SK-N-SH treated with all-trans-retinoic acid at 6 μM for 48 hours (cell line): ENCODE data around the gene LIN52.

Experiments
- ATAC-seq: fragments of 200-7000 bp; cut with Tn5 transposase; 3 replicates; pipeline ENCODE4 v1.9.1; 2020; ENCODE audit warnings: mild to moderate bottlenecking, moderate library complexity
- ARNTL ChIP-seq: fragments of 450-650 bp; formaldehyde crosslinking; IDR thresholded peaks from 2 replicates; pipeline ENCODE4 v1.5.0; 2020; ENCODE audit warnings: low read depth, mild to moderate bottlenecking, moderate library complexity, borderline replicate concordance
- BACH2 ChIP-seq: fragments of 250-450 bp; sonication (Bioruptor Pico); IDR thresholded peaks from 2 replicates; pipeline ENCODE4 v1.9.0; 2021; ENCODE audit warnings: mild to moderate bottlenecking, borderline replicate concordance
- CSDC2 ChIP-seq: fragments of 250-450 bp; sonication (Bioruptor Pico); IDR thresholded peaks from 2 replicates; pipeline ENCODE4 v1.5.0; 2020; ENCODE audit warnings: mild to moderate bottlenecking, moderate library complexity
- CSRNP3 ChIP-seq: fragments of 250-450 bp; sonication (Bioruptor Pico); IDR thresholded peaks from 2 replicates; pipeline ENCODE4 v1.5.1; 2021; ENCODE audit warnings: mild to moderate bottlenecking, moderate library complexity
- ESRRG ChIP-seq: fragments of 250-450 bp; sonication (Bioruptor Pico); IDR thresholded peaks from 2 replicates; pipeline ENCODE4 v1.6.1; 2021; ENCODE audit warnings: mild to moderate bottlenecking
- GLIS3 ChIP-seq: fragments of 250-450 bp; sonication (Bioruptor Pico); IDR thresholded peaks from 2 replicates; pipeline ENCODE4 v1.5.0; 2020; ENCODE audit warnings: mild to moderate bottlenecking, moderate library complexity
- ISL1 ChIP-seq: fragments of 250-450 bp; sonication (Bioruptor Pico); IDR thresholded peaks from 2 replicates; pipeline ENCODE4 v2.1.2; 2022; ENCODE audit warnings: mild to moderate bottlenecking, moderate library complexity
- OSR1 ChIP-seq: fragments of 250-450 bp; sonication (Bioruptor Pico); IDR thresholded peaks from 2 replicates; pipeline ENCODE4 v1.8.0; 2022; ENCODE audit warnings: moderate library complexity, mild to moderate bottlenecking, inconsistent platforms
- PPARA ChIP-seq: fragments of 250-450 bp; sonication (Bioruptor Pico); IDR thresholded peaks from 2 replicates; pipeline ENCODE4 v1.5.0; 2020; ENCODE audit warnings: mild to moderate bottlenecking, borderline replicate concordance
- RARB ChIP-seq: fragments of 250-450 bp; sonication (Bioruptor Pico); IDR thresholded peaks from 2 replicates; pipeline ENCODE4 v1.8.0; 2021; ENCODE audit warnings: mild to moderate bottlenecking, moderate library complexity
- SNAI2 ChIP-seq: fragments of 250-450 bp; sonication (Bioruptor Pico); IDR thresholded peaks from 2 replicates; pipeline ENCODE4 v1.5.0; 2020; ENCODE audit warnings: mild to moderate bottlenecking, moderate library complexity
- TCF4 ChIP-seq: fragments of 250-450 bp; sonication (Bioruptor Pico); IDR thresholded peaks from 2 replicates; pipeline ENCODE4 v1.8.0; 2021; ENCODE audit warnings: mild to moderate bottlenecking, moderate library complexity, borderline replicate concordance
- TOX ChIP-seq: fragments of 250-450 bp; sonication (Bioruptor Pico); IDR thresholded peaks from 2 replicates; pipeline ENCODE4 v1.8.0; 2021; ENCODE audit warnings: mild to moderate bottlenecking, moderate library complexity, borderline replicate concordance
- TSHZ2 ChIP-seq: fragments of 250-450 bp; sonication (Bioruptor Pico); IDR thresholded peaks from 2 replicates; pipeline ENCODE4 v1.5.0; 2020; ENCODE audit warnings: mild to moderate bottlenecking, moderate library complexity
- ZC3H10 ChIP-seq: fragments of 250-450 bp; sonication (Bioruptor Pico); IDR thresholded peaks from 2 replicates; pipeline ENCODE4 v1.5.1; 2021; ENCODE audit warnings: mild to moderate bottlenecking, moderate library complexity
- ZFP3 ChIP-seq: fragments of 250-450 bp; sonication (Bioruptor Pico); IDR thresholded peaks from 2 replicates; pipeline ENCODE4 v1.5.0; 2020; ENCODE audit warnings: mild to moderate bottlenecking, moderate library complexity
- ZFP30 ChIP-seq: fragments of 450-650 bp; formaldehyde crosslinking; IDR thresholded peaks from 2 replicates; pipeline ENCODE4 v1.5.0; 2022; ENCODE audit warnings: mild to moderate bottlenecking, moderate library complexity
- ZNF565 ChIP-seq: fragments of 450-650 bp; formaldehyde crosslinking; conservative IDR thresholded peaks from 2 replicates; pipeline ENCODE4 v1.5.0; 2020; ENCODE audit warnings: low read depth, mild to moderate bottlenecking, moderate library complexity
- ZNF70 ChIP-seq: fragments of 450-650 bp; formaldehyde crosslinking; IDR thresholded peaks from 2 replicates; pipeline ENCODE4 v1.5.0; 2020; ENCODE audit warnings: mild to moderate bottlenecking, moderate library complexity
- ZNF8 ChIP-seq: fragments of 450-650 bp; formaldehyde crosslinking; IDR thresholded peaks from 2 replicates; pipeline ENCODE4 v1.5.0; 2020; ENCODE audit warnings: mild to moderate bottlenecking, moderate library complexity
- TF ChIP-seq, protein P1 (sequence below): fragments of 250-450 bp; sonication (Bioruptor Pico); IDR thresholded peaks from 2 replicates; pipeline ENCODE4 v1.8.0; 2021; ENCODE audit warnings: low read depth, mild to moderate bottlenecking, moderate library complexity, borderline replicate concordance
- TF ChIP-seq, protein P2 (sequence below): fragments of 250-450 bp; sonication (Bioruptor Pico); IDR thresholded peaks from 2 replicates; pipeline ENCODE4 v1.5.1; 2020; ENCODE audit warnings: low read depth, mild to moderate bottlenecking, moderate library complexity

Gene LIN52

DNA sequence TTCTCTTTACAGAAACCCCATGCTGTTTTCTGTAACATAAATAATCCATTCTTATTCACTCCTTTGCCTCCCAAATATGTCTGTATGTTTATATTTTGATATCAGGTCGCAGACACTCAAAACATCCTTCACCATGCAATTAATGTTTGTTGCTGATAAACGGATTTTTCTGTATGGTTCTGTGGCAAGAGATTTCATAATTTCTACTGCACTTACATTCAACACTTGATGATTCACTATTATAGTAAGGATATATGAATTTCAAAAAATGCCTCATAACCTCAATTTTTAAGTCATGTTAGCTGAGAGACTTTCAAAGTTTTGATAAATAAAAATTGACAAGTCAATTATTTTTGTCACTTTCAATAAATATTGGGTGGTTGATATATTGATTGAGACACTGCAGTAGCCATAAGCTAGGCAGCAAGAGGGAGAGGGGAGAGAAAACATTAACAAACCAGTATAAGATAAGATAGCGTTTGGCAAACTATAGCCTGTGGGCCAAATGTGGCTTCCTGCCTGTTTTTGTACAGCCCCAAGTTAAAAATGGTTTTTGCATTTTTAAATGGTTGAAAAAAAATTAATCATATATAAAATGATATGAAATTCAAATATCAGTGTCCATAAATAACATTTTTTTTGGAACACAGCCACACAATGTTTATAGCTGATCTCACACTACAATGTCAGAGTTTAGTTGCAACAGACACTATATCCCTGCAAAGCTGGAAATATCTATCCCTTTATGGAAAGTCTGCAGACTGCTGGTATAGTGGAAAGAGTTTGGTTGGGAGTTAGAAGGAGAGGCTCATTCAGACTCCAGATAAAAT lies 18.8 kb upstream of the LIN52 start:
- no peak for TF ChIP-seq RARB (CRISPR knock-in tag)
- TF ChIP-seq, protein P1, sequence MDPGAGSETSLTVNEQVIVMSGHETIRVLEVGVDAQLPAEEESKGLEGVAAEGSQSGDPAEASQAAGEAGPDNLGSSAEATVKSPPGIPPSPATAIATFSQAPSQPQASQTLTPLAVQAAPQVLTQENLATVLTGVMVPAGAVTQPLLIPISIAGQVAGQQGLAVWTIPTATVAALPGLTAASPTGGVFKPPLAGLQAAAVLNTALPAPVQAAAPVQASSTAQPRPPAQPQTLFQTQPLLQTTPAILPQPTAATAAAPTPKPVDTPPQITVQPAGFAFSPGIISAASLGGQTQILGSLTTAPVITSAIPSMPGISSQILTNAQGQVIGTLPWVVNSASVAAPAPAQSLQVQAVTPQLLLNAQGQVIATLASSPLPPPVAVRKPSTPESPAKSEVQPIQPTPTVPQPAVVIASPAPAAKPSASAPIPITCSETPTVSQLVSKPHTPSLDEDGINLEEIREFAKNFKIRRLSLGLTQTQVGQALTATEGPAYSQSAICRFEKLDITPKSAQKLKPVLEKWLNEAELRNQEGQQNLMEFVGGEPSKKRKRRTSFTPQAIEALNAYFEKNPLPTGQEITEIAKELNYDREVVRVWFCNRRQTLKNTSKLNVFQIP (CRISPR knock-in tag) = no peak
- TF ChIP-seq CSRNP3 (CRISPR knock-in tag) = no peak
- TF ChIP-seq ESRRG = no peak
- no peak for TF ChIP-seq PPARA (CRISPR knock-in tag)
- TF ChIP-seq ZC3H10 (CRISPR knock-in tag) = no peak
- TF ChIP-seq SNAI2 (CRISPR knock-in tag) = no peak
- TF ChIP-seq ZNF8 (CRISPR knock-in tag) = no peak
- TF ChIP-seq ZFP3 (CRISPR knock-in tag) = no peak
- no peak for TF ChIP-seq ZNF70 (CRISPR knock-in tag)
- TF ChIP-seq ISL1 (CRISPR knock-in tag) = no peak
- no peak for TF ChIP-seq OSR1 (CRISPR knock-in tag)
- TF ChIP-seq TOX (CRISPR knock-in tag) = no peak
- no peak for ATAC-seq

DNA sequence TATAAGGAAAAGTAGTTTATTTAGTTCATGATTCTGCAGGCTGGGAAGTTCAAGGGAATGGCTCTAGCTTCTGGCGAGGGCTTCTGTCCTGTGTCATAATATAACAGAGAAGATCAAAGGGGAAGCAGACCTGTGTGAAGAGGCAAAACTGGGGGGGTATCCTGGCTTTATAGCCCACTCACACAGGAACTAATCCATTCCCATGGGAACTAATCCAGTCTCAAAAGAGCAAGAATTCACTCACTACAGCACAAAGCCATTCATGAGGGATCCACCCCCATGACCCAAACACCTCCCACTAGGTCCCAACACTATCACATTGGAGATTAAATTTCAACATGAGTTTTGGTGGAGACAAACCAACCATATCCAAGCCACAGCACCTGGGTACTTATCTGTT lies 7.4 kb upstream of the LIN52 start:
- TF ChIP-seq ZFP30 (CRISPR knock-in tag) (no peak), GLIS3 (CRISPR knock-in tag) (no peak), ZNF565 (CRISPR knock-in tag) (no peak), TOX (CRISPR knock-in tag) (no peak), SNAI2 (CRISPR knock-in tag) (no peak), ISL1 (CRISPR knock-in tag) (no peak), BACH2 (CRISPR knock-in tag) (no peak), ESRRG (no peak), PPARA (CRISPR knock-in tag) (no peak), TSHZ2 (CRISPR knock-in tag) (no peak), OSR1 (CRISPR knock-in tag) (no peak), ZNF70 (CRISPR knock-in tag) (no peak)
- TF ChIP-seq, protein P2, sequence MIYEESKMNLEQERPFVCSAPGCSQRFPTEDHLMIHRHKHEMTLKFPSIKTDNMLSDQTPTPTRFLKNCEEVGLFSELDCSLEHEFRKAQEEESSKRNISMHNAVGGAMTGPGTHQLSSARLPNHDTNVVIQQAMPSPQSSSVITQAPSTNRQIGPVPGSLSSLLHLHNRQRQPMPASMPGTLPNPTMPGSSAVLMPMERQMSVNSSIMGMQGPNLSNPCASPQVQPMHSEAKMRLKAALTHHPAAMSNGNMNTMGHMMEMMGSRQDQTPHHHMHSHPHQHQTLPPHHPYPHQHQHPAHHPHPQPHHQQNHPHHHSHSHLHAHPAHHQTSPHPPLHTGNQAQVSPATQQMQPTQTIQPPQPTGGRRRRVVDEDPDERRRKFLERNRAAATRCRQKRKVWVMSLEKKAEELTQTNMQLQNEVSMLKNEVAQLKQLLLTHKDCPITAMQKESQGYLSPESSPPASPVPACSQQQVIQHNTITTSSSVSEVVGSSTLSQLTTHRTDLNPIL = no peak
- TF ChIP-seq, protein P1 (CRISPR knock-in tag) = no peak
- TF ChIP-seq, all 23 proteins: peak for 0
- no peak for ATAC-seq

DNA sequence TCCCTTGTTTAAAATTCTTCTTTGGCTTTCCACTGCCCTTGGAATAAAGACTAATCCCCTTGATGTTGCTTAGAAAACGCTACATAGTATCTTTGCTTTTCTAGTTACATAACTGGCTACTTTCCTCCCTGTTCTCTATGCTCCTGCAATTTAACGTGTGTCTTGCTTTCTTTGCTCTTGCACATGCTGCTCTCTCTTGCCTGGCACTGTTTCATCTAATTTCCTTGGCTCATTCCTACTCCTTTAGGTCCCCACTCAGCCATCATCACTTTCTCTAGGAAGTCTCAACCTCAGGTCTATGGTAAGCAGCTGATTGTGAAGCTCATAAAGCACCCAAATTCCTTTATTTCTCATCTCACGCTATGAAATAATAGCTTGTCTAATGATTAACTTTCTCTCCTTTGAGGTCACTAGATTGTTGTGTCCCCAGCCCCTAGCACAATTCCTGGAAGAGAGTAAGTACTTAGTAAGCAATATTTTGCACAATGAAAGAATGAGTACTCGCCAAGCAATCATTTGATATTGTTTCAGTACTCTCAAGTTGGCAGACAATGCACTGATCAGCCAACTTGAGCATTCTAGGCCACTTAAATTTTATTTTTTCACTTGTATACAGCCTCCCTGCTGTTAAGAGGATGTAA lies 3.8 kb upstream of the LIN52 start:
- ATAC-seq = no peak
- TF ChIP-seq, protein P2 = no peak
- no peak for TF ChIP-seq CSDC2 (CRISPR knock-in tag)
- no peak for TF ChIP-seq ZNF70 (CRISPR knock-in tag)
- TF ChIP-seq ARNTL = no peak
- no peak for TF ChIP-seq ZFP30 (CRISPR knock-in tag)
- no peak for TF ChIP-seq TCF4 (CRISPR knock-in tag)
- TF ChIP-seq PPARA (CRISPR knock-in tag) = no peak
- TF ChIP-seq ZC3H10 (CRISPR knock-in tag) = no peak
- no peak for TF ChIP-seq RARB (CRISPR knock-in tag)
- TF ChIP-seq BACH2 (CRISPR knock-in tag) = no peak
- TF ChIP-seq SNAI2 (CRISPR knock-in tag) = no peak
- TF ChIP-seq GLIS3 (CRISPR knock-in tag) = no peak
